ENCODE measurements around the gene KMT2B. TPM values are rescaled to one million over a fixed set of nuclear protein-coding genes. Genes with fewer than 3 reads are reported as not detected.
"Not testable (repeated sequence)": the region's sequence is repeated elsewhere in the genome, so short reads cannot be mapped to it uniquely, and the experiment has no call there.

Gene KMT2B, protein sequence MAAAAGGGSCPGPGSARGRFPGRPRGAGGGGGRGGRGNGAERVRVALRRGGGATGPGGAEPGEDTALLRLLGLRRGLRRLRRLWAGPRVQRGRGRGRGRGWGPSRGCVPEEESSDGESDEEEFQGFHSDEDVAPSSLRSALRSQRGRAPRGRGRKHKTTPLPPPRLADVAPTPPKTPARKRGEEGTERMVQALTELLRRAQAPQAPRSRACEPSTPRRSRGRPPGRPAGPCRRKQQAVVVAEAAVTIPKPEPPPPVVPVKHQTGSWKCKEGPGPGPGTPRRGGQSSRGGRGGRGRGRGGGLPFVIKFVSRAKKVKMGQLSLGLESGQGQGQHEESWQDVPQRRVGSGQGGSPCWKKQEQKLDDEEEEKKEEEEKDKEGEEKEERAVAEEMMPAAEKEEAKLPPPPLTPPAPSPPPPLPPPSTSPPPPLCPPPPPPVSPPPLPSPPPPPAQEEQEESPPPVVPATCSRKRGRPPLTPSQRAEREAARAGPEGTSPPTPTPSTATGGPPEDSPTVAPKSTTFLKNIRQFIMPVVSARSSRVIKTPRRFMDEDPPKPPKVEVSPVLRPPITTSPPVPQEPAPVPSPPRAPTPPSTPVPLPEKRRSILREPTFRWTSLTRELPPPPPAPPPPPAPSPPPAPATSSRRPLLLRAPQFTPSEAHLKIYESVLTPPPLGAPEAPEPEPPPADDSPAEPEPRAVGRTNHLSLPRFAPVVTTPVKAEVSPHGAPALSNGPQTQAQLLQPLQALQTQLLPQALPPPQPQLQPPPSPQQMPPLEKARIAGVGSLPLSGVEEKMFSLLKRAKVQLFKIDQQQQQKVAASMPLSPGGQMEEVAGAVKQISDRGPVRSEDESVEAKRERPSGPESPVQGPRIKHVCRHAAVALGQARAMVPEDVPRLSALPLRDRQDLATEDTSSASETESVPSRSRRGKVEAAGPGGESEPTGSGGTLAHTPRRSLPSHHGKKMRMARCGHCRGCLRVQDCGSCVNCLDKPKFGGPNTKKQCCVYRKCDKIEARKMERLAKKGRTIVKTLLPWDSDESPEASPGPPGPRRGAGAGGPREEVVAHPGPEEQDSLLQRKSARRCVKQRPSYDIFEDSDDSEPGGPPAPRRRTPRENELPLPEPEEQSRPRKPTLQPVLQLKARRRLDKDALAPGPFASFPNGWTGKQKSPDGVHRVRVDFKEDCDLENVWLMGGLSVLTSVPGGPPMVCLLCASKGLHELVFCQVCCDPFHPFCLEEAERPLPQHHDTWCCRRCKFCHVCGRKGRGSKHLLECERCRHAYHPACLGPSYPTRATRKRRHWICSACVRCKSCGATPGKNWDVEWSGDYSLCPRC (N-terminal part only)
- 13.1 and 15.1 TPM in 2 replicates for total RNA-seq (2014; rRNA removed; shearing (Covaris generic))

- Histone ChIP-seq H3K4me1 (peaks cover 9% of the 10 kb centered on the region; the same call in 1 of the 2 replicates), H3K27me3 (no peaks in the 10 kb centered on the region), H3K9me3 (replicated peaks) (no peaks in the 10 kb centered on the region), H3K36me3 (peaks cover 11% of the 10 kb centered on the region), H3K4me3 (peak within 1 kb of the TSS; percentile 68), H3K27ac (peak within 1 kb of the TSS; percentile 47)
- DNase-seq = no peak
Observed at GRCh38 chr19:35717665-35718344, at the start of gene KMT2B. TSS of gene KMT2B (plus strand) at chr19:35718003. CDS start at chr19:35718019, 16 bp downstream.

DNA sequence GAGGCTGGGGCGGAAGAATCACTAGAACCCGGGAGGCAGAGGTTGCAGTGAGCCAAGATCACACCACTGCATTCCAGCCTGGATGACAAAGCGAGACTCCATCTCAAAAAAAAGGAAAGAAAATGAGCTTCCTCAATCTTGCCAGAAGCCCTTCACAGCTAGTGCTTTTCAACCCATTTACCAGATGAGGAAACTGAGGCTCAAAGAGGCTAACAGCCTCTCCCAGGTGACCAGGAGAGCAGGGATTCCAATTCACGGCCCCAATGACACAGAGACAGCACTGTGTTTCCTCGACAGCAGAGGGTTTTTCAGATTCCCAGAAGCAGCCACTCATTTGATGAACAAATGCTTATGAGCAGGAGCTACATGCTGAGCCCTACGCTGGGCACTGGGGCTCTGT lies 48.2 kb upstream of the KMT2B start:
- no peak for DNase-seq
- no peak overlapping the region for H3K27ac ChIP-seq
- no peaks in the 10 kb centered on the region for H3K4me1 ChIP-seq
- H3K36me3 ChIP-seq = no peaks in the 10 kb centered on the region
- no peak overlapping the region for H3K4me3 ChIP-seq
- no peaks in the 10 kb centered on the region for H3K9me3 ChIP-seq (replicated peaks)
- H3K27me3 ChIP-seq = peaks cover 15% of the 10 kb centered on the region; the same call in 1 of the 2 replicates

GRCh38 chr19:35669974-35670373 lies 47.8 kb upstream of the KMT2B start:
- Histone ChIP-seq H3K4me3 (no peak overlapping the region), H3K27ac (no peak overlapping the region), H3K4me1 (no peaks in the 10 kb centered on the region), H3K36me3 (no peaks in the 10 kb centered on the region), H3K27me3 (peaks cover 15% of the 10 kb centered on the region; the same call in 1 of the 2 replicates), H3K9me3 (replicated peaks) (no peaks in the 10 kb centered on the region)
- no peak for DNase-seq

GRCh38 chr19:35670686-35671085 lies 47.1 kb upstream of the KMT2B start:
- Histone ChIP-seq H3K27me3 (peaks cover 15% of the 10 kb centered on the region; the same call in 1 of the 2 replicates), H3K9me3 (replicated peaks) (no peaks in the 10 kb centered on the region), H3K4me1 (no peaks in the 10 kb centered on the region), H3K4me3 (no peak overlapping the region), H3K36me3 (no peaks in the 10 kb centered on the region), H3K27ac (no peak overlapping the region)
- no peak for DNase-seq

DNA sequence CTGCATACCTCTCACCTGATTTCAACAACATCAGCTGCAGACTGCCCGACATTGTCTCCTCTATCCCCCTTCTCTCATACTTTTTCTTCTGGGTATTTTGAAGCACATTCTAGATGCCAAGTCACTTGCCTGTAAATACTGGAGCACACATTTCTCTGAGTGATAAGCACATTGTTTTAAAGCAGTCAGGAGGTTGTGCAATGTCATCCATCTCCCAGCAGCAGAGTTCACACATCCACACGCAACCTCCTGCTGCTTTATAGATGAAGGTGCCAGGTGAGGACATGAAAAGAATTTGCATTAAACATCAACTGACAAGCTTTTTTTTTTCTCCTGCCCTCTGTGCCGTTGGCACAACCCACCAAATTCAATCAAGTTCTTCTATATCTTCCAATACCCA lies 46.0 kb upstream of the KMT2B start:
- H3K4me1 ChIP-seq = no peaks in the 10 kb centered on the region

GRCh38 chr19:35673121-35673804 lies 44.5 kb upstream of the KMT2B start:
- Histone ChIP-seq H3K4me1 (no peaks in the 10 kb centered on the region), H3K27me3 (peaks cover 9% of the 10 kb centered on the region; the same call in 1 of the 2 replicates), H3K9me3 (replicated peaks) (no peaks in the 10 kb centered on the region), H3K27ac (no peak overlapping the region), H3K36me3 (no peaks in the 10 kb centered on the region), H3K4me3 (no peak overlapping the region)
- no peak for DNase-seq

More for the DNA sequence above, 46.0 kb upstream of the KMT2B start:
- Histone ChIP-seq H3K9me3 (replicated peaks) (no peaks in the 10 kb centered on the region), H3K36me3 (no peaks in the 10 kb centered on the region), H3K4me3 (no peak overlapping the region), H3K27ac (no peak overlapping the region), H3K27me3 (peaks cover 15% of the 10 kb centered on the region; the same call in 1 of the 2 replicates)
- no peak for DNase-seq

DNA sequence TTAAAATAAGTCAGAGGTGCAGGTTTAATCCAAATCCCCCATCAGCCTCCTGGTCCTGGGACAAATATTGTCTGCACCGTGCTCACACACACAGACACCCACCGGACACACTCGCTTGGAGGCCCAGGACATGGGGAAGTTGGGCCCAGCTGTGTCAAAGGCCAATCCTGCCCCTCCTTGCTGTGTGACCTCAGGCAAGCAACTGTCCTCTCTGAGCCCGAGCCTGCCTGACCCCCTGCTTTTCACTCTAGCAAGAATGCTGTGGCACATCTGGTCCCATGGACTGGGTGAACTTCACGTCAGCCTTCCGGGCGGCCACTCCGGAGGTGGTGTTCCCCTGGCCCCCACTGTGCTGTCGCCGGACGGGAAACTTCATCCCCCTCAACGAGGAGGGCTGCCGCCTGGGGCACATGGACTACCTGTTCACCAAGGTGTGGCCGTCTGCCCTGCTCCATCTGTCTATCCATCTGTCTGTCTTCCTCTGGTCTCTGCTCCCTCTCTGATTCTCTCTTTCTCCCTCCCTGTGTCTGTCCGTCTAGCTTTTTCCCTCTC lies 42.1 kb upstream of the KMT2B start:
- H3K27me3 ChIP-seq = peaks cover 12% of the 10 kb centered on the region; the same call in 1 of the 2 replicates
- no peak for DNase-seq
- no peaks in the 10 kb centered on the region for H3K36me3 ChIP-seq
- no peak overlapping the region for H3K4me3 ChIP-seq
- H3K4me1 ChIP-seq = no peaks in the 10 kb centered on the region
- H3K9me3 ChIP-seq (replicated peaks) = no peaks in the 10 kb centered on the region
- no peak overlapping the region for H3K27ac ChIP-seq

DNA sequence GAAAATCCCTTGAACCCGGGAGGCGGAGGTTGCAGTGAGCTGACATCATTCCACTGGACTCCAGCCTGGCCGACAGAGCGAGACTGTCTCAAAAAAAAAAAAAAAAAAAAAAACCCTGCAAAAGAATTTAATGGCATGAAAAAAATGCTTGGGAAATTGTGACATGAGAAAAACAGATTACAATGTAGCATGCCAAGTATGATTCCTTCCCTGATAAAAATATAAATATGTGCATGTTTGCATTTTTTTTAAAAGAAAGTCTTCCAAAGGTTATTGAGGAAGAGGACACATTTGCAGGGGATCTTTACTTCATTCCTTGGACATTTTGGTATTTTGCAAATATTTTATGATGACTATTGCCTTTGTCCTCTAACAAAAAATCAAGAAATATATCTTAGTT lies 28.0 kb upstream of the KMT2B start:
- no peak overlapping the region for H3K27ac ChIP-seq
- H3K36me3 ChIP-seq = no peaks in the 10 kb centered on the region
- DNase-seq = no peak
- no peaks in the 10 kb centered on the region for H3K9me3 ChIP-seq (replicated peaks)
- H3K4me3 ChIP-seq = no peak overlapping the region
- no peaks in the 10 kb centered on the region for H3K4me1 ChIP-seq
- 0 out of 2 replicates have a peak, but pooled peaks cover 4% of the 10 kb centered on the region for H3K27me3 ChIP-seq

GRCh38 chr19:35691106-35691505 lies 26.7 kb upstream of the KMT2B start:
- DNase-seq; H3K36me3 ChIP-seq; H3K27me3 ChIP-seq; H3K4me3 ChIP-seq; H3K4me1 ChIP-seq; H3K27ac ChIP-seq; H3K9me3 ChIP-seq (replicated peaks): not testable (repeated sequence)

- Histone ChIP-seq H3K4me1 (no peaks in the 10 kb centered on the region), H3K36me3 (no peaks in the 10 kb centered on the region), H3K9me3 (replicated peaks) (no peaks in the 10 kb centered on the region), H3K27me3 (no peaks in the 10 kb centered on the region), H3K27ac (no peak overlapping the region), H3K4me3 (no peak overlapping the region)
- DNase-seq = no peak
Observed at GRCh38 chr19:35692010-35692409, 25.8 kb upstream of the KMT2B start.

- Histone ChIP-seq H3K4me3 (no peak overlapping the region), H3K27ac (no peak overlapping the region), H3K36me3 (no peaks in the 10 kb centered on the region), H3K4me1 (no peaks in the 10 kb centered on the region), H3K27me3 (no peaks in the 10 kb centered on the region), H3K9me3 (replicated peaks) (no peaks in the 10 kb centered on the region)
- DNase-seq = no peak
Observed at GRCh38 chr19:35693422-35693821, 24.4 kb upstream of the KMT2B start.

- no peaks in the 10 kb centered on the region for H3K9me3 ChIP-seq (replicated peaks)
- no peaks in the 10 kb centered on the region for H3K36me3 ChIP-seq
- H3K4me3 ChIP-seq = no peak overlapping the region
- no peaks in the 10 kb centered on the region for H3K27me3 ChIP-seq
- no peak overlapping the region for H3K27ac ChIP-seq
- no peaks in the 10 kb centered on the region for H3K4me1 ChIP-seq
- peak; percentile 84 to 94 for DNase-seq
Observed at GRCh38 chr19:35693835-35694599, 23.8 kb upstream of the KMT2B start.

Data from SJCRH30 (cell line).